ENCODE data around the gene OGDH.

Gene OGDH

GRCh38 chr7:44654255-44654796 is 47.9 kb downstream of the OGDH start:
- no peak for TF ChIP-seq CTCF (IDR thresholded peaks at IDR 0.05; ENCODE audit: control extremely low read depth, extremely low read depth, low read depth, missing control alignments)
- DNase-seq (ENCODE audit: extremely low spot score), result no peak
- ChIA-PET CTCF (interaction anchor here (1.2 to 3.2 kb wide), 4 partner anchors 10 to 89 kb away, joined by 4 to 9 read pairs (median 5); no protein-coding TSS in a partner anchor), POLR2A (no interaction called here)

GRCh38 chr7:44655341-44655740 is 48.9 kb downstream of the OGDH start:
- POLR2A ChIA-PET, result no interaction called here
- CTCF ChIA-PET, result interaction anchor here (1.0 to 3.2 kb wide), 5 partner anchors 10 to 157 kb away, joined by 3 to 9 read pairs (median 4); no protein-coding TSS in a partner anchor
- no peak for DNase-seq (ENCODE audit: extremely low spot score)
- no peak for TF ChIP-seq CTCF (IDR thresholded peaks at IDR 0.05; ENCODE audit: control extremely low read depth, extremely low read depth, low read depth, missing control alignments)

- ChIA-PET POLR2A (no interaction called here), CTCF (no interaction called here)
- TF ChIP-seq CTCF (IDR thresholded peaks at IDR 0.05; ENCODE audit: control extremely low read depth, extremely low read depth, low read depth, missing control alignments), result no peak
- DNase-seq (ENCODE audit: extremely low spot score), result no peak
Observed at GRCh38 chr7:44658979-44659378, 52.6 kb downstream of the OGDH start.

GRCh38 chr7:44661233-44661632 is 54.8 kb downstream of the OGDH start:
- TF ChIP-seq CTCF (IDR thresholded peaks at IDR 0.05; ENCODE audit: control extremely low read depth, extremely low read depth, low read depth, missing control alignments), result no peak
- ChIA-PET CTCF (no interaction called here), POLR2A (no interaction called here)
- DNase-seq (ENCODE audit: extremely low spot score), result no peak

- POLR2A ChIA-PET, result interaction anchor here (0.6 kb wide), 1 partner anchor 34 kb away, joined by 3 read pairs; no protein-coding TSS in a partner anchor
- CTCF ChIA-PET, result no interaction called here
- TF ChIP-seq CTCF (IDR thresholded peaks at IDR 0.05; ENCODE audit: control extremely low read depth, extremely low read depth, low read depth, missing control alignments), result no peak
- DNase-seq (ENCODE audit: extremely low spot score), result no peak
Observed at GRCh38 chr7:44664780-44665461, 58.5 kb downstream of the OGDH start.

GRCh38 chr7:44665531-44666213 is 59.2 kb downstream of the OGDH start:
- TF ChIP-seq CTCF (IDR thresholded peaks at IDR 0.05; ENCODE audit: control extremely low read depth, extremely low read depth, low read depth, missing control alignments), result no peak
- no peak for DNase-seq (ENCODE audit: extremely low spot score)
- CTCF ChIA-PET, result no interaction called here
- POLR2A ChIA-PET, result interaction anchor here (0.6 kb wide), 1 partner anchor 34 kb away, joined by 3 read pairs; no protein-coding TSS in a partner anchor
